ENCODE measurements around the gene MAGEF1. TPM values are rescaled to one million over a fixed set of nuclear protein-coding genes. Genes with fewer than 3 reads are reported as not detected.

MAGEF1 gene
- total and polyA plus RNA-seq, 12 donors = 20.1 to 33.9 (median 30.5) TPM

- TF ChIP-seq CTCF (IDR thresholded peaks at IDR 0.05) = no peak
- Histone ChIP-seq H3K4me1 (peaks cover 0 to 33% (median 10%) of the 10 kb centered on the region in 9 donors), H3K9me3 (no peaks in the 10 kb centered on the region), H3K36me3 (no peaks in the 10 kb centered on the region), H3K4me3 (no peak overlapping the region), H3K27me3 (peaks cover 0 to 5% (median 0%) of the 10 kb centered on the region in 7 donors), H3K27ac (no peak overlapping the region)
- intact Hi-C loops (cut with DNase I) = no loop called here
- 75 to 79% methylated on average over 8 of the region's 8 CpGs for WGBS, 2 donors
- peak in 1 of 8 donors; percentile 3 for ATAC-seq
- DNase-seq = no peak
Observed at GRCh38 chr3:184755315-184755731, 43.5 kb upstream of the MAGEF1 start.

DNA sequence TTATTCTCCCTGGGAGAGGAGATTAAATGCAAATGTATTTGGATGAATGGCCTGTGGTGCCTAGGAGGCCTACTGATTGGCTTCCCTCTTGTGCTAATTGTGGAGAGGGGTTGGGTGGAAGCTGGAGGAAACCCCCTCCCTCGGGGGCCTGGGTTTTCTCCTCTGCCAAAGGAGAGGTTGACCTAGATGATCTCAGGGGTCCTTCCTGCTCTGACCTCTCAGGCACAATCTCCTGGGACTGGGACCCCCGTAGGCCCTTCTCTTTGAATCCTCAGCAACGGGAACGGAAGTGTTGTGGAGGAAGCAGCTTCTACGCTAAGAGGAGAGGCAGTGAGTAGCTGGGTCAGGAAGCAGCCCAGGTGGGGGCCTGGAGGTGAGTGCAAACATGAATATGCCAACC lies 40.5 kb upstream of the MAGEF1 start:
- Histone ChIP-seq H3K4me3 (no peak overlapping the region), H3K27me3 (peaks cover 0 to 22% (median 9%) of the 10 kb centered on the region in 7 donors), H3K4me1 (peaks cover 0 to 28% (median 10%) of the 10 kb centered on the region in 9 donors), H3K9me3 (no peaks in the 10 kb centered on the region), H3K36me3 (no peaks in the 10 kb centered on the region), H3K27ac (no peak overlapping the region)
- DNase-seq (no peak), ATAC-seq (no peak)
- 77 to 83% methylated on average over 5 of the region's 5 CpGs for WGBS, 2 donors
- TF ChIP-seq CTCF (IDR thresholded peaks at IDR 0.05) = no peak
- intact Hi-C loops (cut with DNase I) = no loop called here

DNA sequence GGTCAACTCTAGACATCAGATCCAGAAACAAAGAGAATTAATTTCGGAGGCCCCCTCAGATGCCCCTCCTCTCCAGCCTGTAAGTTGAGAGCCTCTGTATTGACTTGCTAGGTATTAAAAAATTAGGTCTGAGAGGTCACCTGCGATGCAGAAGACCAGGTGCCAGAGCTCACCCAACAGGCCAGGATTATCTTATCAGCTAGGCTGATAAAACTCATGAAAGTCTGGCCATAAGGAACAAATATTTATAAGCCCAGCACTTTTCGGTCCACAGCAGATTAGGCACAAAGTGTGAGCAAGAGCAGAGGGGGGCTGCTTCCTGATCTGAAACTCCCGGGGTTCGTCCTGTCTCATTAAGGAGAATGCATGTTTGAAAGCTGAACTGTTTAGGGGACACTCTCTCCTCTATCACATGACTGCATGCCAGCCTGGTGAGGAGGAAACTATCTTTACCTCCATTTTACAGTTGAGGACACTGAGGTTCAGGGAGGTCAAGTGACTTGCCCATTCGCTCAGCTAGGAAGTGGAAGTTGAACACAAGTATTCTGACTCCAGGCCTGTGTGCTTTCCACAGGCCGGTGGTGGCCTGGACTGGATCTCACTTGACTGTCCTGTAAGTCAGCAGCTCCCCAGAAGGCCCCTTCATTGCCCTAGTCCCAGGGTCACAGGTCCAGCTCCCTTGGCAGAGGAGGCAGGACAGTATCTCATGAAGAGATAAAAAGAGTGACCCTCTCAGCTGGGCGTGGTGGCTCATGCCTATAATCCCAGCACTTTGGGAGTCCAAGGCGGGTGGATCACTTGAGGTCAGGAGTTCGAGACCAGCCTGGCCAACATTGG lies 39.6 kb upstream of the MAGEF1 start:
- intact Hi-C loops (cut with DNase I) = no loop called here
- 81% methylated on average over 10 of the region's 10 CpGs for WGBS, 2 donors
- peak in 1 of 8 donors; percentile 21 for ATAC-seq

More for the DNA sequence above, 39.6 kb upstream of the MAGEF1 start:
- Histone ChIP-seq H3K4me3 (no peak overlapping the region), H3K9me3 (no peaks in the 10 kb centered on the region), H3K27ac (no peak overlapping the region), H3K36me3 (no peaks in the 10 kb centered on the region), H3K4me1 (peaks cover 0 to 20% (median 4%) of the 10 kb centered on the region in 9 donors), H3K27me3 (peaks cover 0 to 29% (median 13%) of the 10 kb centered on the region in 7 donors)
- no peak for TF ChIP-seq CTCF (IDR thresholded peaks at IDR 0.05)
- no peak for DNase-seq
